Psoas muscle (tissue), 8 donors: ENCODE measurements around the gene CRMP1. TPM values are rescaled to one million over a fixed set of nuclear protein-coding genes. Genes with fewer than 3 reads are reported as not detected.
"Not testable (repeated sequence)": the region's sequence is repeated elsewhere in the genome, so short reads cannot be mapped to it uniquely, and the experiment has no call there.

Experiments used
- ATAC-seq, 4 donors: fragments of 200-7000 bp; cut with Tn5 transposase; one replicate each; pipeline ENCODE4 v1.9.1; 2020; ENCODE audit warnings: moderate library complexity in 3 of 4, mild to moderate bottlenecking in 2 of 4
- DNase-seq, 2 donors: peaks; one replicate each; pipeline ENCODE4 v3.0.0-alpha.2; 2020
- H3K27ac ChIP-seq: fragments of 200-600 bp; one replicate; pipeline ENCODE4 v1.8.0; 2022
- H3K27me3 ChIP-seq, 3 donors: fragments of 200-600 bp in 1 of 3; one replicate each; pipeline versions ENCODE4 v1.6.1 to v1.8.0; 2013 to 2022; ENCODE audit warnings: low read length in 2 of 3, mild to moderate bottlenecking in 2 of 3, moderate library complexity in 1 of 3; ENCODE audit not compliant: insufficient read depth in 3 of 3
- H3K36me3 ChIP-seq, 2 donors: fragments of 200-600 bp in 1 of 2; one replicate each; pipeline versions ENCODE4 v1.6.1 to v1.8.0; 2013 to 2022; ENCODE audit warnings: low read depth in 1 of 2, mild to moderate bottlenecking in 1 of 2, moderate library complexity in 1 of 2; ENCODE audit not compliant: insufficient read depth in 1 of 2
- H3K4me1 ChIP-seq: fragments of 200-600 bp; one replicate; pipeline ENCODE4 v1.8.0; 2022
- H3K4me3 ChIP-seq: fragments of 200-600 bp; one replicate; pipeline ENCODE4 v1.8.0; 2022; ENCODE audit warnings: mild to moderate bottlenecking
- H3K9me3 ChIP-seq: fragments of 200-600 bp; one replicate; pipeline ENCODE4 v1.8.0; 2022
- CTCF ChIP-seq: fragments of 200-600 bp; IDR thresholded peaks from one replicate; pipeline ENCODE4 v1.8.0; 2022; ENCODE audit warnings: antibody characterized with exemption
- WGBS, 3 donors: extraction: QIAGEN DNeasy Blood & Tissue Kit; methylation state at CpG; one replicate each; pipeline versions ENCODE4 v1.1.6 to v1.1.7; 2013; 5-methylcytosine and 5-hydroxymethylcytosine counted together
- intact Hi-C, 2 donors: fragments of 100-400 bp; cut with DNase I; formaldehyde crosslinking; loops; one replicate each; pipeline versions ENCODE4 v1.11.0 to v1.14.2; 2022
- polyA plus RNA-seq, 3 donors: library from polyadenylated mRNA; stranded (reverse); fragments of 200-250 nt; gene quantifications; one replicate each; pipeline ENCODE4 v1.2.3, GENCODE V29; 2013
- total RNA-seq, 4 donors: library from RNA; stranded (reverse); fragmentation: NEBNext Ultra II Directional in 2 of 4; extraction: Animal tissue kit (Norgen Biotek cat#: 25700) in 2 of 4; gene quantifications; one replicate each; pipeline versions ENCODE4 v1.2.1 to v1.2.4, GENCODE V29; 2021 to 2023
- donor health status: healthy with polysubstance abuse.
- donor health status: DM: no; HTN: no; CAD: no; lungs with moderate emphysema.
- donor health status: Bipolar disorder and iron deficiency.
- donor health status: healthy.
- donor health status: DM: yes; HTN: yes; CAD: no.
- donor health status: DM: no; HTN: no; CAD: no.
- donor health status: DM: no; HTN: no; CAD: no.
- donor health status: DM: yes; HTN: yes; CAD: no.

CRMP1 gene
- total and polyA plus RNA-seq, 7 donors, result 0.10 to 0.89 (median 0.39) TPM

GRCh38 chr4:5839751-5840674 is 52.9 kb downstream of the CRMP1 start:
- no peaks in the 10 kb centered on the region for H3K4me1 ChIP-seq
- ATAC-seq (peak in 3 of 4 donors; percentile 50 to 67 (median 59)), DNase-seq (peak; percentile 65 to 79)
- 15 to 32% (median 19%) methylated on average over 30 of the region's 30 CpGs for WGBS, 3 donors
- no peak for TF ChIP-seq CTCF
- H3K27me3 ChIP-seq, result peaks cover 0 to 4% (median 3%) of the 10 kb centered on the region in 3 donors
- peak overlapping the region; percentile 11 for H3K4me3 ChIP-seq
- no peak overlapping the region for H3K27ac ChIP-seq
- no peaks in the 10 kb centered on the region for H3K9me3 ChIP-seq
- intact Hi-C loops, result no loop called here
- no peaks in the 10 kb centered on the region for H3K36me3 ChIP-seq

- Histone ChIP-seq H3K4me1 (no peaks in the 10 kb centered on the region), H3K4me3 (no peak overlapping the region), H3K27me3 (peaks cover 0 to 4% (median 2%) of the 10 kb centered on the region in 3 donors), H3K36me3 (no peaks in the 10 kb centered on the region), H3K27ac (no peak overlapping the region), H3K9me3 (no peaks in the 10 kb centered on the region)
- TF ChIP-seq CTCF, result no peak
- intact Hi-C loops, result no loop called here
- 77 to 84% (median 81%) methylated on average over 13 of the region's 13 CpGs for WGBS, 3 donors
- no peak for ATAC-seq
- no peak for DNase-seq
Measured at GRCh38 chr4:5839332-5839731, 53.6 kb downstream of the CRMP1 start.

GRCh38 chr4:5837483-5837882 is 55.4 kb downstream of the CRMP1 start:
- WGBS, 3 donors, result 89 to 96% (median 90%) methylated on average over 6 of the region's 6 CpGs
- H3K36me3 ChIP-seq, H3K27me3 ChIP-seq, H3K9me3 ChIP-seq, H3K27ac ChIP-seq, ATAC-seq, DNase-seq, H3K4me3 ChIP-seq, intact Hi-C loops, H3K4me1 ChIP-seq: not testable (repeated sequence)

- Histone ChIP-seq H3K27ac (no peak overlapping the region), H3K27me3 (peaks cover 0 to 4% (median 0%) of the 10 kb centered on the region in 3 donors), H3K4me1 (no peaks in the 10 kb centered on the region), H3K4me3 (no peak overlapping the region), H3K9me3 (no peaks in the 10 kb centered on the region), H3K36me3 (no peaks in the 10 kb centered on the region)
- WGBS, 3 donors, result 30 to 49% (median 38%) methylated on average over 3 of the region's 3 CpGs
- intact Hi-C loops, result no loop called here
- DNase-seq (no peak), ATAC-seq (no peak)
- no peak for TF ChIP-seq CTCF
Measured at GRCh38 chr4:5836943-5837342, 55.9 kb downstream of the CRMP1 start.

- 75 to 84% (median 78%) methylated on average over 11 of the region's 11 CpGs for WGBS, 3 donors
- intact Hi-C loops, result loop anchor here in 1 of 2 donors (10.0 kb wide), 1 partner anchor 147 kb away; no protein-coding TSS in a partner anchor
- TF ChIP-seq CTCF, result no peak
- H3K27me3 ChIP-seq, result no peaks in the 10 kb centered on the region
- no peaks in the 10 kb centered on the region for H3K4me1 ChIP-seq
- no peak overlapping the region for H3K27ac ChIP-seq
- H3K4me3 ChIP-seq, result no peak overlapping the region
- DNase-seq (no peak), ATAC-seq (no peak)
- H3K9me3 ChIP-seq, result no peaks in the 10 kb centered on the region
- H3K36me3 ChIP-seq, result no peaks in the 10 kb centered on the region
Measured at GRCh38 chr4:5828005-5828391, 64.9 kb downstream of the CRMP1 start.
